GM18907 (cell line): ENCODE measurements around the gene NIPAL4.
"Not testable (repeated sequence)": the region's sequence is repeated elsewhere in the genome, so short reads cannot be mapped to it uniquely, and the experiment has no call there.

ENCODE experiments used
- ATAC-seq: cut with Tn5 transposase; IDR thresholded peaks from one replicate; pipeline ENCODE4 v1.9.1; 2021; ENCODE audit warnings: mild to moderate bottlenecking, moderate library complexity; ENCODE audit not compliant: unreplicated experiment

The NIPAL4 gene

GRCh38 chr5:157481666-157482065 is 21.7 kb downstream of the NIPAL4 start:
- ATAC-seq: no peak

GRCh38 chr5:157482702-157483101 is 22.7 kb downstream of the NIPAL4 start:
- ATAC-seq: not testable (repeated sequence)

- no peak for ATAC-seq
These were observed 24.8 kb downstream of the NIPAL4 start for GRCh38 chr5:157484768-157485167.

GRCh38 chr5:157485340-157485739 is 25.3 kb downstream of the NIPAL4 start:
- ATAC-seq: no peak

GRCh38 chr5:157485811-157486210 is 25.8 kb downstream of the NIPAL4 start:
- ATAC-seq: no peak

GRCh38 chr5:157486221-157486681 is 26.2 kb downstream of the NIPAL4 start:
- ATAC-seq: no peak

GRCh38 chr5:157486861-157487260 is 26.8 kb downstream of the NIPAL4 start:
- ATAC-seq: no peak

GRCh38 chr5:157487358-157487757 is 27.3 kb downstream of the NIPAL4 start:
- ATAC-seq: no peak

GRCh38 chr5:157491471-157491995 is 31.5 kb downstream of the NIPAL4 start:
- ATAC-seq: no peak

- no peak for ATAC-seq
These were observed 32.9 kb downstream of the NIPAL4 start for GRCh38 chr5:157492886-157493285.

- no peak for ATAC-seq
These were observed 34.3 kb downstream of the NIPAL4 start for GRCh38 chr5:157494178-157494832.

- ATAC-seq: no peak
These were observed 36.9 kb downstream of the NIPAL4 start for GRCh38 chr5:157496864-157497263.

GRCh38 chr5:157497875-157498611 is 38.0 kb downstream of the NIPAL4 start:
- no peak for ATAC-seq

GRCh38 chr5:157502143-157502647 is 42.2 kb downstream of the NIPAL4 start:
- peak; percentile 80 for ATAC-seq

- ATAC-seq: no peak
These were observed 44.0 kb downstream of the NIPAL4 start for GRCh38 chr5:157504053-157504452.

- no peak for ATAC-seq
These were observed 45.5 kb downstream of the NIPAL4 start for GRCh38 chr5:157505496-157505895.

- ATAC-seq: no peak
These were observed 46.1 kb downstream of the NIPAL4 start for GRCh38 chr5:157506066-157506590.

GRCh38 chr5:157506981-157507780 is 47.2 kb downstream of the NIPAL4 start:
- ATAC-seq: no peak

GRCh38 chr5:157509093-157509492 is 49.1 kb downstream of the NIPAL4 start:
- no peak for ATAC-seq

GRCh38 chr5:157509587-157509986 is 49.6 kb downstream of the NIPAL4 start:
- ATAC-seq: no peak

GRCh38 chr5:157510682-157511081 is 50.7 kb downstream of the NIPAL4 start:
- ATAC-seq: no peak
